ENCODE data around the gene PPT1. TPM values are rescaled to one million over a fixed set of nuclear protein-coding genes. Genes with fewer than 3 reads are reported as not detected.
A peak's percentile ranks its signal among the peaks of the same experiment; 100 is the strongest.

PPT1 gene
- polyA plus RNA-seq, 1 of the 3 experiments (the other 2 are of a cell fraction): 26.0 TPM

DNA sequence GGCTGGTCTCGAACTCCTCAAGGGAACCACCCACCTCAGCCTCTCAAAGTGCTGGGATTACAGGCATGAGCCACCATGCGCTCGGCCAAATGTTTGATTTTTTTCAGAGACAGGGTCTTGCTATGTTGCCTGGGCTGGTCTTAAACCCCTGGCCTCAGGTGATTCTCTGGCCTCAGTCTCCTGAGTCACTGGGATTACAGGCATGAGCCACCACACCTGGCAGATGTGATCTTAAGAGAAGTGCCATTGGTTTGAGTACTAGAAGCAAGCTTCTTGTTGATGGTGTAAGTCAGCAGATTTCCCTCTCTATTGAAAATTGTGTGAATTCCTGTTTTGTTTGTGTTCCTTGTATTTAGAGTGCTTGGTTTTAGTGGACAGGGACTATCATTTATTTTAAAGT is 51.3 kb downstream of the PPT1 start:
- no peak overlapping the region for H2AFZ ChIP-seq (ENCODE audit: low read depth)
- peaks cover 98% of the 10 kb centered on the region for H4K20me1 ChIP-seq (ENCODE audit: insufficient read depth)
- ChIA-PET CTCF (interaction anchor here (1.7 kb wide), 1 partner anchor 14 kb away, joined by 6 read pairs; no protein-coding TSS in a partner anchor), POLR2A (no interaction called here)
- H3K27me3 ChIP-seq (ENCODE audit: insufficient read depth): no peaks in the 10 kb centered on the region
- peaks cover 7% of the 10 kb centered on the region for H3F3A ChIP-seq (replicated peaks; ENCODE audit: insufficient read depth)
- peaks cover 14 to 21% of the 10 kb centered on the region in 2 experiments; a peak in 3 of 4 replicates for H3K4me1 ChIP-seq (ENCODE audit: control insufficient read depth in 1 of 2, insufficient read depth in 2 of 2, low read depth in 1 of 2, low read length in 1 of 2)
- no peak overlapping the region for H3K27ac ChIP-seq (ENCODE audit: low read depth in 2 of 2, low read length in 1 of 2)
- no peak for DNase-seq
- H3K4me2 ChIP-seq: 0 out of 2 replicates have a peak overlapping the region, but pooled peaks have one; percentile 32
- H3K79me2 ChIP-seq (ENCODE audit: insufficient read depth): peaks cover 100% of the 10 kb centered on the region
- H3K9ac ChIP-seq: no peak overlapping the region
- TF ChIP-seq, protein P1, sequence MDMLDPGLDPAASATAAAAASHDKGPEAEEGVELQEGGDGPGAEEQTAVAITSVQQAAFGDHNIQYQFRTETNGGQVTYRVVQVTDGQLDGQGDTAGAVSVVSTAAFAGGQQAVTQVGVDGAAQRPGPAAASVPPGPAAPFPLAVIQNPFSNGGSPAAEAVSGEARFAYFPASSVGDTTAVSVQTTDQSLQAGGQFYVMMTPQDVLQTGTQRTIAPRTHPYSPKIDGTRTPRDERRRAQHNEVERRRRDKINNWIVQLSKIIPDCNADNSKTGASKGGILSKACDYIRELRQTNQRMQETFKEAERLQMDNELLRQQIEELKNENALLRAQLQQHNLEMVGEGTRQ (IDR thresholded peaks at IDR 0.05; ENCODE audit: borderline replicate concordance, low read depth, low read length): no peak
- TF ChIP-seq CHD2 (IDR thresholded peaks at IDR 0.05; ENCODE audit: low read length, partially characterized antibody): no peak
- TF ChIP-seq JUND (IDR thresholded peaks at IDR 0.05): no peak
- 100% methylated on average over 1 of the region's 3 CpGs for WGBS (ENCODE audit: low lambda C conversion rate)
- no peaks in the 10 kb centered on the region for H3K9me3 ChIP-seq
- H3K36me3 ChIP-seq (replicated peaks in 1 of 2; ENCODE audit: control insufficient read depth in 1 of 2, insufficient read depth in 2 of 2, low read length in 1 of 2): peaks cover 13 to 43% of the 10 kb centered on the region in 2 experiments
- no peak overlapping the region for H3K4me3 ChIP-seq (ENCODE audit: low read depth in 2 of 2, low read length in 1 of 2)
- no peaks in the 10 kb centered on the region for H3K9me2 ChIP-seq

DNA sequence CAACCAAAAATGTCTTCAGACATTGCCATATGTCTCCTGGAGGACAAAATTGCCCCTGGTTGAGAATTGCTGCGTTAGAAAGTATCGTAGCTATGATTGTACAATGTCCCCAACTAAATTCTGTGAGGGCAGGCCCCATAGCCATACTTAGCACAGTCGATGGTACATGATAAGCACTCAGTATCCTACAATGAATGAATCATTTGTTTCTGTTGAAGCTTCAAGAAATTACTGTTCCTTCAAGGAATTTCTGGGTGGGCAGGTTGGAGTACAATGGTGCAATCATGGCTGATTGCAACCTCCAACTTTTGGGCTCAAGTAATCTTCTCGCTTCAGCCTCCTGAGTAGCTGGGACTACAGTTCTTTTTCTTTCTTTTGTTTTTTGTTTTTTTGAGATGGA is 51.9 kb downstream of the PPT1 start:
- WGBS (ENCODE audit: low lambda C conversion rate): 96% methylated on average over 4 of the region's 4 CpGs
- no peak for DNase-seq
- Histone ChIP-seq H3K27ac (ENCODE audit: low read depth in 2 of 2, low read length in 1 of 2) (no peak overlapping the region), H2AFZ (ENCODE audit: low read depth) (no peak overlapping the region), H3K9ac (no peak overlapping the region), H3K36me3 (replicated peaks in 1 of 2; ENCODE audit: control insufficient read depth in 1 of 2, insufficient read depth in 2 of 2, low read length in 1 of 2) (peaks cover 11 to 38% of the 10 kb centered on the region in 2 experiments), H3K9me3 (no peaks in the 10 kb centered on the region), H3K9me2 (no peaks in the 10 kb centered on the region), H3K27me3 (ENCODE audit: insufficient read depth) (no peaks in the 10 kb centered on the region), H3F3A (replicated peaks; ENCODE audit: insufficient read depth) (peaks cover 7% of the 10 kb centered on the region), H4K20me1 (ENCODE audit: insufficient read depth) (peaks cover 92% of the 10 kb centered on the region), H3K79me2 (ENCODE audit: insufficient read depth) (peaks cover 98% of the 10 kb centered on the region), H3K4me2 (peak overlapping the region; percentile 32; the same call in 1 of the 2 replicates), H3K4me3 (ENCODE audit: low read depth in 2 of 2, low read length in 1 of 2) (no peak overlapping the region), H3K4me1 (ENCODE audit: control insufficient read depth in 1 of 2, insufficient read depth in 2 of 2, low read depth in 1 of 2, low read length in 1 of 2) (peaks cover 14 to 21% of the 10 kb centered on the region in 2 experiments; a peak in 3 of 4 replicates)
- CTCF ChIA-PET: interaction anchor here (1.7 kb wide), 1 partner anchor 13 kb away, joined by 6 read pairs; no protein-coding TSS in a partner anchor
- TF ChIP-seq ELF1 (IDR thresholded peaks at IDR 0.05) (no peak), RXRA (IDR thresholded peaks at IDR 0.05; ENCODE audit: borderline replicate concordance, low read depth) (no peak), TEAD4 (IDR thresholded peaks at IDR 0.05; ENCODE audit: borderline replicate concordance, insufficient read depth) (no peak), POLR2AphosphoS5 (IDR thresholded peaks at IDR 0.05; ENCODE audit: low read depth, low read length) (no peak), GABPA (IDR thresholded peaks at IDR 0.05; ENCODE audit: low read depth) (no peak), RAD21 (IDR thresholded peaks at IDR 0.05; ENCODE audit: low read length) (no peak), FOXM1 (IDR thresholded peaks at IDR 0.05; ENCODE audit: low read depth) (no peak), NRF1 (IDR thresholded peaks at IDR 0.05; ENCODE audit: low read depth, low read length) (no peak), TAF1 (IDR thresholded peaks at IDR 0.05; ENCODE audit: borderline replicate concordance, low read depth, low read length) (no peak)
- POLR2A ChIA-PET: no interaction called here

DNA sequence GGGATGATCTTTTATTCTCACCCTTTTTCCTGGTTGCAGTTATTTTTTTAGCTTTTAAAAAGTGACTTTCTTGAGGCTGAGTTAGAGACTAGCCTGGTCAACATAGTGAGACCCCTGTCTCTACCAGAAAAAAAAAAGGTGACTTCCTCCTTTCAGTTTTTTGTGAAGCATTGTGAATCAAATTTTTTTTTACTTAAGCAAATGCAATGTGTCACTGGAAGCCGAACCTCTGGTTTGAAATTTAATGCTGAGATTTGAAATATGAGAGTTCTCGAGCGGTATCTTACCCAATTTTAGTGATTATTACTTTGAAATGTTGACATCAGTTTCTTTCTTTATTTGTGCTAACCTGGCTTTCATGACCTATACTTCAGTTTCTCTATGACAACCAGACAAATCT is 52.9 kb downstream of the PPT1 start:
- Histone ChIP-seq H3K9me3 (no peaks in the 10 kb centered on the region), H3K27me3 (ENCODE audit: insufficient read depth) (no peaks in the 10 kb centered on the region), H3K4me2 (peak overlapping the region; percentile 99; the same call in 1 of the 2 replicates), H3K4me3 (ENCODE audit: low read depth in 2 of 2, low read length in 1 of 2) (no peak overlapping the region), H3K27ac (ENCODE audit: low read depth in 2 of 2, low read length in 1 of 2) (0 out of 4 replicates have a peak overlapping the region, but pooled peaks of 1 of the 2 experiments have one; percentile 4), H3K79me2 (ENCODE audit: insufficient read depth) (peaks cover 90% of the 10 kb centered on the region), H3K9me2 (no peaks in the 10 kb centered on the region), H3K9ac (no peak overlapping the region), H3F3A (replicated peaks; ENCODE audit: insufficient read depth) (peaks cover 7% of the 10 kb centered on the region), H3K36me3 (replicated peaks in 1 of 2; ENCODE audit: control insufficient read depth in 1 of 2, insufficient read depth in 2 of 2, low read length in 1 of 2) (peaks cover 11 to 34% of the 10 kb centered on the region in 2 experiments), H4K20me1 (ENCODE audit: insufficient read depth) (peaks cover 81% of the 10 kb centered on the region), H3K4me1 (ENCODE audit: control insufficient read depth in 1 of 2, insufficient read depth in 2 of 2, low read depth in 1 of 2, low read length in 1 of 2) (peaks cover 15 to 21% of the 10 kb centered on the region in 2 experiments; a peak in 3 of 4 replicates), H2AFZ (ENCODE audit: low read depth) (no peak overlapping the region)
- ChIA-PET POLR2A (no interaction called here), CTCF (no interaction called here)
- no peak for TF ChIP-seq RCOR1 (IDR thresholded peaks at IDR 0.05; ENCODE audit: low read length)
- no peak for TF ChIP-seq GABPA (IDR thresholded peaks at IDR 0.05; ENCODE audit: low read depth)
- TF ChIP-seq, protein P2, sequence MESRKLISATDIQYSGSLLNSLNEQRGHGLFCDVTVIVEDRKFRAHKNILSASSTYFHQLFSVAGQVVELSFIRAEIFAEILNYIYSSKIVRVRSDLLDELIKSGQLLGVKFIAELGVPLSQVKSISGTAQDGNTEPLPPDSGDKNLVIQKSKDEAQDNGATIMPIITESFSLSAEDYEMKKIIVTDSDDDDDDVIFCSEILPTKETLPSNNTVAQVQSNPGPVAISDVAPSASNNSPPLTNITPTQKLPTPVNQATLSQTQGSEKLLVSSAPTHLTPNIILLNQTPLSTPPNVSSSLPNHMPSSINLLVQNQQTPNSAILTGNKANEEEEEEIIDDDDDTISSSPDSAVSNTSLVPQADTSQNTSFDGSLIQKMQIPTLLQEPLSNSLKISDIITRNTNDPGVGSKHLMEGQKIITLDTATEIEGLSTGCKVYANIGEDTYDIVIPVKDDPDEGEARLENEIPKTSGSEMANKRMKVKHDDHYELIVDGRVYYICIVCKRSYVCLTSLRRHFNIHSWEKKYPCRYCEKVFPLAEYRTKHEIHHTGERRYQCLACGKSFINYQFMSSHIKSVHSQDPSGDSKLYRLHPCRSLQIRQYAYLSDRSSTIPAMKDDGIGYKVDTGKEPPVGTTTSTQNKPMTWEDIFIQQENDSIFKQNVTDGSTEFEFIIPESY (IDR thresholded peaks at IDR 0.05; ENCODE audit: borderline replicate concordance, low read depth): no peak
- TF ChIP-seq MXI1 (IDR thresholded peaks at IDR 0.05; ENCODE audit: low read depth, low read length): no peak
- DNase-seq: no peak
- 87% methylated on average over 3 of the region's 3 CpGs for WGBS (ENCODE audit: low lambda C conversion rate)

Measured in SK-N-SH (cell line).